Keratinocyte (primary cell): ENCODE results near the gene OTOR.

Experiments
- CTCF ChIP-seq, 3 experiments: IDR thresholded peaks in 1 of 3; conservative IDR thresholded peaks in 1 of 3; optimal IDR thresholded peaks in 1 of 3; 2 replicates in 2 of 3; 3 replicates in 1 of 3; pipeline versions ENCODE3 to v1.5.1; 2011; ENCODE audit warnings: low read length in 3 of 3, mild to moderate bottlenecking in 3 of 3, moderate library complexity in 2 of 3, control low read depth in 1 of 3, inconsistent platforms in 1 of 3; ENCODE audit not compliant: insufficient read depth in 2 of 3; ENCODE audit errors: extremely low read depth in 1 of 3
- EZH2 ChIP-seq: IDR thresholded peaks from one replicate; pipeline ENCODE4 v1.6.1; 2012; ENCODE audit warnings: inconsistent platforms, mild to moderate bottlenecking, low read length, moderate library complexity

GRCh38 chr20:16771213-16771612 is 23.1 kb downstream of the OTOR start:
- no peak for TF ChIP-seq CTCF (optimal IDR thresholded peaks at IDR 0.05 in 1 of 3, IDR thresholded peaks at IDR 0.05 in 1 of 3, conservative IDR thresholded peaks at IDR 0.05 in 1 of 3; ENCODE audit: extremely low read depth in 1 of 3, insufficient read depth in 2 of 3, low read length in 3 of 3)
- no peak for TF ChIP-seq EZH2
